ENCODE data around the gene SS18L1. TPM values are rescaled to one million over a fixed set of nuclear protein-coding genes. Genes with fewer than 3 reads are reported as not detected.

The SS18L1 gene
- total RNA-seq, 1 experiment from 2014 or later, result 29.0 TPM

- Histone ChIP-seq H3K27ac (no peak overlapping the region), H3K9me2 (ENCODE audit: insufficient read depth) (no peaks in the 10 kb centered on the region), H3K27me3 (ENCODE audit: insufficient read depth, low read depth) (no peaks in the 10 kb centered on the region), H3K36me3 (ENCODE audit: low read depth) (peaks cover 50% of the 10 kb centered on the region), H3K4me2 (no peak overlapping the region), H3F3A (ENCODE audit: insufficient read depth, low read depth) (peaks cover 53% of the 10 kb centered on the region), H3K79me2 (ENCODE audit: low read depth) (peaks cover 25% of the 10 kb centered on the region), H3K4me3 (no peak overlapping the region), H3K4me1 (replicated peaks; ENCODE audit: insufficient read depth) (peaks cover 10% of the 10 kb centered on the region), H4K20me1 (ENCODE audit: insufficient read depth) (peaks cover 61% of the 10 kb centered on the region), H3K9me3 (ENCODE audit: insufficient read depth, low read depth) (no peaks in the 10 kb centered on the region), H2AFZ (no peak overlapping the region)
- peak; percentile 64 to 68 for DNase-seq
- intact Hi-C loops (cut with micrococcal nuclease; ENCODE audit: unreplicated experiment), result loop anchor here (1.0 to 5.0 kb wide), 3 partner anchors 74 to 271 kb away; partner anchors contain the start of gene CABLES2
- ChIA-PET CTCF (interaction anchor here (0.6 to 1.1 kb wide), 2 partner anchors 120 to 125 kb away, joined by 3 read pairs; no protein-coding TSS in a partner anchor), POLR2A (ENCODE audit: unreplicated experiment) (interaction anchor here (0.8 kb wide), 1 partner anchor 74 kb away, joined by 10 read pairs; no protein-coding TSS in a partner anchor)
- TF ChIP-seq EZH2 (IDR thresholded peaks at IDR 0.05; ENCODE audit: low read depth) (no peak), CTCF (conservative IDR thresholded peaks at IDR 0.05) (peak; percentile 92)
- BruUV-seq (replicated peaks), result no TSS peak
These were observed 7.1 kb upstream of the SS18L1 start for GRCh38 chr20:62136283-62137091.

DNA sequence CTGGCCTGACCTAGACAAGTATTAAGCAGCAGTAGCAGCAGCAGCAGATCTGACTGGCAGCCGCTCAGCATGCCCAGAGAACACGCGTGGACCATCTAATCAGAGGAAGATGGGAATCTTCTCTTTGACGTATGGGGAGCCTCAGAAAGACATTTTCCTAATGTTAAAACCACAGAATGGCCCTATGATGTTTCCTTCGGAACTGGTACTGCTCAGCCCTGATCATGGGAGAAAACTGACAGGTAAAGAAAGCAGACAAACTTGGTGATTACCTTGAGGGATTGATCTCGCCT is 6.5 kb upstream of the SS18L1 start:
- no TSS peak for BruUV-seq (replicated peaks)

More for the DNA sequence above, 6.5 kb upstream of the SS18L1 start:
- no peak overlapping the region for H2AFZ ChIP-seq
- peaks cover 15% of the 10 kb centered on the region for H3K4me1 ChIP-seq (replicated peaks; ENCODE audit: insufficient read depth)
- no peak overlapping the region for H3K4me3 ChIP-seq
- peaks cover 31% of the 10 kb centered on the region for H3K79me2 ChIP-seq (ENCODE audit: low read depth)
- H3K9me3 ChIP-seq (ENCODE audit: insufficient read depth, low read depth), result no peaks in the 10 kb centered on the region
- H3K36me3 ChIP-seq (ENCODE audit: low read depth), result peaks cover 50% of the 10 kb centered on the region
- intact Hi-C loops (cut with micrococcal nuclease; ENCODE audit: unreplicated experiment), result loop anchor here (1.0 to 5.0 kb wide), 3 partner anchors 75 to 270 kb away; partner anchors contain the start of gene CABLES2
- DNase-seq, result no peak
- H3K9me2 ChIP-seq (ENCODE audit: insufficient read depth), result no peaks in the 10 kb centered on the region
- peak; percentile 51 for TF ChIP-seq CTCF (conservative IDR thresholded peaks at IDR 0.05)
- no peak for TF ChIP-seq EZH2 (IDR thresholded peaks at IDR 0.05; ENCODE audit: low read depth)
- peaks cover 58% of the 10 kb centered on the region for H3F3A ChIP-seq (ENCODE audit: insufficient read depth, low read depth)
- H3K27ac ChIP-seq, result no peak overlapping the region
- no peak overlapping the region for H3K4me2 ChIP-seq
- no peaks in the 10 kb centered on the region for H3K27me3 ChIP-seq (ENCODE audit: insufficient read depth, low read depth)
- ChIA-PET CTCF (interaction anchor here (1.1 kb wide), 1 partner anchor 126 kb away, joined by 3 read pairs; no protein-coding TSS in a partner anchor), POLR2A (ENCODE audit: unreplicated experiment) (no interaction called here)
- peaks cover 67% of the 10 kb centered on the region for H4K20me1 ChIP-seq (ENCODE audit: insufficient read depth)
